IPS DF 6.9 (cell line): Measurements from ENCODE around the gene EGLN3.
"Not testable (repeated sequence)": the region's sequence is repeated elsewhere in the genome, so short reads cannot be mapped to it uniquely, and the experiment has no call there.

ENCODE experiments used
- DNase-seq: peaks from one replicate; pipeline ENCODE4 v3.0.0-alpha.2; 2013; ENCODE audit warnings: low read depth, low spot score
- H3K27ac ChIP-seq: one replicate; pipeline ENCODE4 v1.5.1; 2013; ENCODE audit warnings: low read length, control low read depth
- H3K27me3 ChIP-seq: 2 replicates; pipeline ENCODE4 v1.6.1; 2013; ENCODE audit warnings: mild to moderate bottlenecking, low read length; ENCODE audit not compliant: control insufficient read depth, insufficient read depth
- H3K36me3 ChIP-seq: 2 replicates; pipeline ENCODE4 v1.6.1; 2013; ENCODE audit warnings: low read length; ENCODE audit not compliant: control insufficient read depth, insufficient read depth
- H3K4me1 ChIP-seq: 2 replicates; pipeline ENCODE4 v1.6.1; 2013; ENCODE audit warnings: low read length; ENCODE audit not compliant: control insufficient read depth, insufficient read depth
- H3K4me3 ChIP-seq: 2 replicates; pipeline ENCODE4 v1.5.1; 2013; ENCODE audit warnings: mild to moderate bottlenecking, low read length
- H3K9me3 ChIP-seq: 2 replicates; pipeline ENCODE4 v1.6.1; 2013; ENCODE audit warnings: low read length, inconsistent platforms; ENCODE audit not compliant: control insufficient read depth, insufficient read depth
- WGBS: extraction: QIAGEN DNeasy Blood & Tissue Kit; methylation state at CpG from one replicate; pipeline ENCODE4 v1.1.7; 2013; ENCODE audit warnings: mixed read lengths, missing lambda C conversion rate; ENCODE audit not compliant: insufficient read length, insufficient coverage; 5-methylcytosine and 5-hydroxymethylcytosine counted together

EGLN3 gene

DNA sequence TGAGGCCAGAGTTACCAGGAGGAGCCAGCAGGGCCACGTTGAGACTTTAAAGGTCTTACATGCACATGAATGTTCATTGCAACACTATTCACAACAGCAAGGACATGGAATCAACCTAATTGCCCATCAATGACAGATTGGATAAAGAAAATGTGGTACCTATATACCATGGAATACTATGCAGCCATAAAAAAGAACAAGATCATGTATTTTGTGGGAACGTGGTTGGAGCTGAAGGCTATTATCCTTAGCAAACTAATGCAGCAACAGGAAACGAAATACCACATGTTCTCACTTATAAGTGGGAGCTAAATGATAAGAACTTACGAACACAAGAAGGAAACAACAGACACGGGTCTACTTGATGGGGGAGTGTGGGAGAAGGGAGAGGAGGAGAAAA lies 11.6 kb upstream of the EGLN3 start:
- WGBS, result no CpG with 5 or more reads among the region's 5 CpGs
- H3K4me3 ChIP-seq, H3K4me1 ChIP-seq, H3K27me3 ChIP-seq, H3K36me3 ChIP-seq, DNase-seq, H3K27ac ChIP-seq, H3K9me3 ChIP-seq: not testable (repeated sequence)

DNA sequence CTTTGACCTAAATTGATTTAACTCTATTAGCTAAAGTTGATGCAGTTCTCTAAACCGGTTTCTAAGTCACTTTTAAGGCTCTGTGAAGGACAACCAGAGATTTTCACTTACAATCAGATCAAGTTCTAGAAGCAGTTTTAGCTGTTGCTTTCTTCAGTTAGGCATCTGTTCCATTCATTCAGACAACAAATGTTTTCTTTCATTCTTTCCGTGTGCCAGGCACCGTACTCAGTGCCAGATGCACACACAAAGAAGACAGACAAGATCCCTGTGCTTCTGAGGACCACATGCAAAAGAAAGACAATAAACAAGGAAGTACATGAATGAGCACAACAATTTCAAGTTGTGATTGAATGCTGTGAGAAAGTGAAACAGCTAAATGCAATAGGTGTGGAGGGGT lies 11.1 kb upstream of the EGLN3 start:
- Histone ChIP-seq H3K4me3 (no peak overlapping the region), H3K4me1 (0 out of 2 replicates have a peak, but pooled peaks cover 2% of the 10 kb centered on the region), H3K36me3 (no peaks in the 10 kb centered on the region), H3K27me3 (no peaks in the 10 kb centered on the region), H3K27ac (no peak overlapping the region), H3K9me3 (no peaks in the 10 kb centered on the region)
- DNase-seq, result no peak
- WGBS, result no CpG with 5 or more reads among the region's 3 CpGs

DNA sequence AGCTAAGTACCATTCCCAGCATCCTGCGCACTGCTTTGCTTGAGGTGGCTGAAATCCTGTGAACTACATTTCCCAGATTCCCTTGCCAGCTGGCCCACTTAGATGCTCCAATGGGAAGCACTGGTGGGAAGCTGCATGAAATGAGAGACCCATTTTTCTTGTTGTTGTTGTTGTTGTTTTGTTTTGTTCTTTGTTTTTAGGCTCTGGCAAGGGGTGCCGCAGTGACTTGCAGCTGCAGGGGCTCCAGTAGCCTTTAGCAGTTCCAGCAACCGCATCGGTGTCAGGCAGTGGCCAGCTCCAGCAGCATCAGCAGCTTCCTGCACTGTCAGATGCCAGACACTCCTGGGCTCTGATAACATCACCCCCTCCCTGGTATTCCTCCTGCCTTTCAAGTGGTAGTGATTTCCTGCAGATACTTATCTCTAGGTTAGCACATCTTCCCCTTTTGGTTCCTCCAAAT lies 8.8 kb upstream of the EGLN3 start:
- Histone ChIP-seq H3K27ac (no peak overlapping the region), H3K9me3 (no peaks in the 10 kb centered on the region), H3K36me3 (no peaks in the 10 kb centered on the region), H3K4me1 (0 out of 2 replicates have a peak, but pooled peaks cover 1% of the 10 kb centered on the region), H3K27me3 (no peaks in the 10 kb centered on the region), H3K4me3 (no peak overlapping the region)
- DNase-seq, result no peak
- no CpG with 5 or more reads among the region's 4 CpGs for WGBS

DNA sequence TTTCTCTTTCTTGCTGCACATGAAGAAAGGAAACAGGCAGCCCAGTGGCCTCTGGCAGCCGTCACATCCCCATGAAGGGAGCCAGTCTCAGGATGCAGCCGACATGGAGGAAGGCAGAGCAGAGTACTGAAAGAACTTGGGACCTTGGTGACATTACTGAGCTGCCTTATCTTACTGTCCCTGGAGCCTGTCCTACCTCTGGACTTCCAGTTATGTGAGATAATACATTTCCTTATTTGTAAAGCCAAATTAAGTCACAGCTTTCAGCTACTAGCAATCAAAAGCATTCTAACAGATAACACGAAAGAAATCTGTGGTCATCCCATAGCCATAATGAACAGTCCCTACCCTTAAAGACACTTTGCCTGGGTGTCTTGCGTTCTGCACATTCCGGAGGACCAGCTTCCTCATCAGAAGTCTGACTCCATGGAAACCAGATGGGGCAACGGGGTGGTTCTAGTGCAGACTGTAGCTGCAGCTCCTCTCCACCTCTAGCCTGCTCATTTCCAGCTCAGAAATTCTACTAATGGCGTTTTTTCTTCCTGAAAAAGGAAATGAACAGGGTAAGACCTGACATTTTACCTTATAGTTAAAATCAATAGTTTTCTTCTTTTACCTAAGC lies 7.8 kb upstream of the EGLN3 start:
- no peaks in the 10 kb centered on the region for H3K9me3 ChIP-seq
- no peak overlapping the region for H3K4me3 ChIP-seq
- WGBS, result no CpG with 5 or more reads among the region's 7 CpGs
- no peak overlapping the region for H3K27ac ChIP-seq
- no peaks in the 10 kb centered on the region for H3K36me3 ChIP-seq
- no peaks in the 10 kb centered on the region for H3K27me3 ChIP-seq
- no peak for DNase-seq
- no peaks in the 10 kb centered on the region for H3K4me1 ChIP-seq

DNA sequence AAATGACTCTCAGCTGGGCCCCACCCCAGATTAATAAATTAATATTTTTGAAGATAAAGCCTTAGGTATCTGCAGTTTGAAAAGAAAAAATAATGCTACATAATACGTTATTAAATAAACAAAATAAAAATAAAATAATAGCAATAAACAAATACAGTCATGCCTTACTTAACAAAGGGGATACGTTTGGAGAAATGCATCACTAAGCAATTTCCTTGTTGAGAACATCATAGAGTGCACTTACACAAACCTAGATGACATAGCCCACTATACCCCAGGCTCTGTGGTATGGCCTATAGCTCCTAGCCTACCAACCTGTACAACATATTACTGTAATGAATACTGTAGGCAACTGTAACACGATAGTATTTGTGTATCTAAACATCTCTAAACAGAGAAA lies 7.1 kb upstream of the EGLN3 start:
- no peaks in the 10 kb centered on the region for H3K36me3 ChIP-seq
- no peaks in the 10 kb centered on the region for H3K27me3 ChIP-seq
- no peaks in the 10 kb centered on the region for H3K4me1 ChIP-seq
- H3K27ac ChIP-seq, result no peak overlapping the region
- WGBS, result no CpG with 5 or more reads among the region's 3 CpGs
- no peaks in the 10 kb centered on the region for H3K9me3 ChIP-seq
- no peak for DNase-seq
- H3K4me3 ChIP-seq, result no peak overlapping the region

DNA sequence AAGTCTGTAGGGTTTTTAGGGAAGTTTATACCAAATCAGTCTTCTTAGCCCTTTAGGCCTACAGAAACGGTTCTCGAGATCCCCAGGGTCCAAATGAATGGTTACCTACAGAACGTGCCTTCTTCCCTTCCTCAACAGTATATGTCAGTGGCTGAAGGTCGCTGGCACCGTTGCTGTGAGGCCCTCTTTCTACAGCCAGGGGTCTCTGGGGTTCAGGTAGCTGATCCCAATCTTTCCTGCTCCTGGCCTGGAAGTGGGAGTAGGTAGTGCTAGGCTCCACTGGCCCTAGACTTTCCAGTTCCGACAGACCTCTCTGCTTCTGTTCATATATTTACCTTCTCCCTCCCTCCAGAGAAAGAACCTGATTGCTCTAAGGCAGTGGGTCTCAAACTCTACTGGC lies 6.4 kb upstream of the EGLN3 start:
- Histone ChIP-seq H3K36me3 (no peaks in the 10 kb centered on the region), H3K27me3 (no peaks in the 10 kb centered on the region), H3K9me3 (no peaks in the 10 kb centered on the region), H3K4me1 (no peaks in the 10 kb centered on the region), H3K27ac (no peak overlapping the region), H3K4me3 (no peak overlapping the region)
- DNase-seq, result no peak
- WGBS, result no CpG with 5 or more reads among the region's 6 CpGs

DNA sequence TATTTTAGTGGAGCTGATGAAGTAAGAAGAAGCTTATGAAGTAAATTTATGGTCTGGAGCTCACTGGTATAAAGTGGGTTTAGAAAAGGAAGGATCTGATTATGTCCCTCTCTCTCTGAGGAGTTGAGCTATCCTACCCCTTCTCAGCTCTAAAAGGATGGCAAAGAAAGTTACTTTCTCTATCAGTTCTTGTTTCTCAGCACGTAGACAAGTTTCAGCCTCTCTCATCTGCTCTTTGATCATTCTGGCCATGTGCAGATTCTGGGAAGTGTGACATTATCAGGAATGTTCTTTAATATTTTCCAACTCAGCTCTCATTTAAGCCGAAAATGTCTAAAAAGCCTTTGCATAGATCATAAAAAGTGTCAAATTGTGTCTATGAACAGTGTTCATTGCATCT lies 5.8 kb upstream of the EGLN3 start:
- Histone ChIP-seq H3K9me3 (no peaks in the 10 kb centered on the region), H3K4me1 (no peaks in the 10 kb centered on the region; the same call in 1 of the 2 replicates), H3K27me3 (no peaks in the 10 kb centered on the region), H3K27ac (no peak overlapping the region), H3K36me3 (no peaks in the 10 kb centered on the region), H3K4me3 (no peak overlapping the region)
- DNase-seq, result no peak
- no CpG with 5 or more reads among the region's 2 CpGs for WGBS

DNA sequence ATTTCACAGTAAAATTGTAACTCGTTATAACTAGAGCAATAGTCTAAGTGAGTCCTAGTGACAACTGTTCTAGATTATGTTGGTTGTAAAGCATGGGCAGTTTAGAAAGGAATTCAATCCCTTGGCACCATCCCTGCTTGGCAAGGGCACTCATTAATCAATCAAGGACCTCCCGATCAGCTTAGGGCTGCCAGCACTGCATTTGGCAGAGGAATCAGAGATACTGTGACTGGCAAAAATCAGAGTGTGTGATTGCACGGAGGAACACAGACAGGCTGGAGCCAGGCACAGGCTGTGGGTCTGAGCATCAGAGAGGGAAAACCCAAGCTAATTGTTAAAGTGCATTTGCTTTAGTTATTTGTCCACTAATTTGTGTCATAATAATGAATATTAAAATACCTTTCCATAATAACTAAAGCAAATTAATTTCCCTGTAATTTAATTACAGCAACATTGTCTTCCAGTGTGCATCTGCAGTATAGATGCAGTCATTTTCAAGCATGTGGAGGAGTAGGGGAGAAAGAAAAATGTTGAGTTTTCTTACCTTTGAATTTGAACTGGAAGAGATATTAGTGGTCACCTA lies 3.2 kb upstream of the EGLN3 start:
- DNase-seq, result no peak
- no CpG with 5 or more reads among the region's 3 CpGs for WGBS
- Histone ChIP-seq H3K9me3 (no peaks in the 10 kb centered on the region), H3K36me3 (no peaks in the 10 kb centered on the region), H3K4me1 (no peaks in the 10 kb centered on the region; the same call in 1 of the 2 replicates), H3K27me3 (no peaks in the 10 kb centered on the region; the same call in 1 of the 2 replicates), H3K4me3 (no peak overlapping the region), H3K27ac (no peak overlapping the region)

DNA sequence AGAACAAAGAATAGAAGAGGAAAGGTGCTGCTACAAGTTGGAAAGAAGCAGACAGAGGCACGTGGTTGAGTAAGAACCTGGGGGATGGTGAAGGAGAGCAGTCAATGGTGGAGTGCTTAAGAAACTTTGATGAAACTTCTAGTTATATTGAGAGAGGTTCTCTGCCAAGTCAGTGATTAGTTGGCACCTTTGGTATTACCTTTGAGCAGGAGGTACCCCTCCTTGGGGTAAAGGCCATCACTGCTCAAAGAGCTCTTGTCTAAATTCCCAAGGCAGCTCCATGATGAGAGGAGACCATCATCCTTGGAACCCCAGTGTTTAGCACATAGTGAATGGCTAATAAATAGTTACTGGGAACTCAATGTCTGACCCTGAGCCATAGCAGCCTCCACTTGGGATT lies 1.7 kb upstream of the EGLN3 start:
- DNase-seq, result no peak
- no peaks in the 10 kb centered on the region for H3K36me3 ChIP-seq
- WGBS, result no CpG with 5 or more reads among the region's 1 CpG
- no peaks in the 10 kb centered on the region; the same call in 1 of the 2 replicates for H3K4me1 ChIP-seq
- H3K27ac ChIP-seq, result no peak overlapping the region
- no peak overlapping the region for H3K4me3 ChIP-seq
- no peaks in the 10 kb centered on the region for H3K9me3 ChIP-seq
- H3K27me3 ChIP-seq, result no peaks in the 10 kb centered on the region; the same call in 1 of the 2 replicates

DNA sequence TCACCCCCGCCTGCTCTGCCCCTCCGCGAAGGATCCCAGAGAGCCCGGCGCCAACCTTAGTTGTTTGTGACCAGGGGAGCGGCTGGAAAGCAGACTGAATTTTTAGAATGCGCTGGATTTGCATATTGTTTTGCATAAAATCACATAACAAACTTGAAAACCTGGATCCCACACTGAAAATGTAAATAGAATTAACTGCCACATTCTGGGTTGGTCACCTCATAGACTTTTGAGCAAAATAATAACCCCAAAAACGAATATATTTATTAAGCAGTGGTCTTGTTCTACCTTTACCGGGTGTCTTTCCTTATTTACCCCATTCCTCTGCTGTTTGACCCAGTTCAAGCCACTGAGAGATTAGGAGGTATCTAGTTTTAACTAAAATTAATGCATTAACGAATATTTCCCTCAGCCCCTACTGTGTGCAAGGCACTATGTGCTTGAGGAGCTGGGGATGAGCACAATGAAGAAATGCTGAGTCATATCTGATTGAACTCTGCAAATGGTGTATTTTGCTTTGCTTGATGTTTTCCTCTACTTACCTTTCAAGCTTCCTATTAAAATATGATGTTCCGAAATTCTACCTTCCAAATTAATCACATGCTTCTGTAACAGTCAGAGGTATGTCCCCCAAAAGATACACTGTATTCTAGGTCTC lies 438 bp upstream of the EGLN3 start:
- H3K4me1 ChIP-seq, result no peaks in the 10 kb centered on the region; the same call in 1 of the 2 replicates
- DNase-seq, result no peak
- no CpG with 5 or more reads among the region's 11 CpGs for WGBS
- no peak overlapping the region for H3K27ac ChIP-seq
- no peaks in the 10 kb centered on the region; the same call in 1 of the 2 replicates for H3K27me3 ChIP-seq
- no peaks in the 10 kb centered on the region for H3K36me3 ChIP-seq
- H3K9me3 ChIP-seq, result no peaks in the 10 kb centered on the region
- H3K4me3 ChIP-seq, result no peak overlapping the region
